IMR-90 (cell line): ENCODE measurements around the gene PBLD. TPM values are rescaled to one million over a fixed set of nuclear protein-coding genes. Genes with fewer than 3 reads are reported as not detected.
A peak's percentile ranks its signal among the peaks of the same experiment; 100 is the strongest.

Source experiments
- ATAC-seq: fragments of 200-7000 bp; cut with Tn5 transposase; 2 replicates; pipeline ENCODE4 v1.9.1; 2020; ENCODE audit warnings: low read depth, mild to moderate bottlenecking, moderate library complexity
- BruUV-seq: library from RNA; stranded (reverse); fragments of 400-500 nt; replicated peaks from 2 replicates; lab custom pipeline; 2021; lab: Mats Ljungman, UMichigan
- CTCF ChIA-PET: fragments of 300-600 bp; formaldehyde crosslinking; extraction: SDS; loops from one replicate; lab custom pipeline; 2021; ENCODE audit warnings: antibody characterized with exemption; lab: Yijun Ruan, JAX
- POLR2A ChIA-PET: fragments of 300-600 bp; sonication (Branson Sonifier 250); formaldehyde crosslinking; loops from one replicate; lab custom pipeline; 2022; ENCODE audit warnings: antibody characterized with exemption; ENCODE audit not compliant: unreplicated experiment; lab: Charles Lee
- DNase-seq: peaks from one replicate; pipeline ENCODE4 v3.0.0; 2013
- H2AFZ ChIP-seq: replicated peaks from 2 replicates; pipeline ENCODE3; 2013; ENCODE audit warnings: low read length, mild to moderate bottlenecking; ENCODE audit not compliant: poor library complexity
- H2AK5ac ChIP-seq: 2 replicates; pipeline ENCODE4 v1.6.1; 2013; ENCODE audit warnings: low read depth, low read length, inconsistent platforms
- H2AK9ac ChIP-seq: replicated peaks from 2 replicates; pipeline ENCODE3; 2013; ENCODE audit warnings: mild to moderate bottlenecking, low read depth, low read length, moderate library complexity; ENCODE audit not compliant: poor library complexity
- H2BK120ac ChIP-seq: 2 replicates; pipeline ENCODE4 v1.6.1; 2013; ENCODE audit warnings: low read depth, low read length, inconsistent platforms
- H2BK15ac ChIP-seq: 3 replicates; pipeline ENCODE4 v1.6.1; 2013; ENCODE audit warnings: low read depth, low read length, inconsistent platforms
- H2BK20ac ChIP-seq: 2 replicates; pipeline ENCODE4 v1.6.1; 2013; ENCODE audit warnings: low read depth, mild to moderate bottlenecking, inconsistent platforms, low read length, moderate library complexity
- H2BK5ac ChIP-seq: 2 replicates; pipeline ENCODE4 v1.6.1; 2013; ENCODE audit warnings: mild to moderate bottlenecking, low read depth, low read length, inconsistent platforms; ENCODE audit not compliant: poor library complexity, severe bottlenecking
- H3K14ac ChIP-seq: replicated peaks from 2 replicates; pipeline ENCODE4 v1.6.1; 2013; ENCODE audit warnings: low read depth, low read length, inconsistent platforms
- H3K18ac ChIP-seq: 2 replicates; pipeline ENCODE4 v1.6.1; 2013; ENCODE audit warnings: low read depth, low read length, control low read depth
- H3K23ac ChIP-seq: 2 replicates; pipeline ENCODE4 v1.6.1; 2013; ENCODE audit warnings: low read depth, low read length, inconsistent platforms
- H3K27ac ChIP-seq: 2 replicates; pipeline ENCODE4 v1.5.1; 2013; ENCODE audit warnings: mild to moderate bottlenecking, control low read depth, low read length; ENCODE audit not compliant: insufficient read depth
- H3K27me3 ChIP-seq: 2 replicates; pipeline ENCODE4 v1.6.1; 2013; ENCODE audit warnings: low read length; ENCODE audit not compliant: control insufficient read depth, insufficient read depth
- H3K36me3 ChIP-seq: 2 replicates; pipeline ENCODE4 v1.6.1; 2013; ENCODE audit warnings: low read length, mixed read lengths; ENCODE audit not compliant: control insufficient read depth, insufficient read depth
- H3K4ac ChIP-seq: 2 replicates; pipeline ENCODE4 v1.6.1; 2013; ENCODE audit warnings: low read depth, low read length, inconsistent platforms
- H3K4me1 ChIP-seq: 2 replicates; pipeline ENCODE4 v1.6.1; 2013; ENCODE audit warnings: low read length, mixed read lengths; ENCODE audit not compliant: control insufficient read depth, insufficient read depth
- H3K4me2 ChIP-seq: 2 replicates; pipeline ENCODE4 v1.6.1; 2013; ENCODE audit warnings: low read depth, mild to moderate bottlenecking, control low read depth, low read length, moderate library complexity
- H3K4me3 ChIP-seq: 2 replicates; pipeline ENCODE4 v1.5.1; 2013; ENCODE audit warnings: low read depth, mild to moderate bottlenecking, control low read depth, low read length, moderate library complexity; ENCODE audit not compliant: insufficient read depth
- H3K56ac ChIP-seq: 2 replicates; pipeline ENCODE4 v1.6.1; 2013; ENCODE audit warnings: low read length, inconsistent platforms; ENCODE audit not compliant: insufficient read depth; ENCODE audit errors: extremely low read depth
- H3K79me1 ChIP-seq, 2 experiments: 2 replicates each; pipeline ENCODE4 v1.6.1; 2013; ENCODE audit warnings: low read length in 2 of 2, inconsistent platforms in 1 of 2, low read depth in 1 of 2
- H3K9ac ChIP-seq: 2 replicates; pipeline ENCODE4 v1.6.1; 2013; ENCODE audit warnings: low read depth, low read length, control low read depth
- H3K9me1 ChIP-seq: 2 replicates; pipeline ENCODE4 v1.6.1; 2013; ENCODE audit warnings: low read length, inconsistent platforms; ENCODE audit not compliant: insufficient read depth
- H3K9me3 ChIP-seq: 2 replicates; pipeline ENCODE4 v1.6.1; 2013; ENCODE audit warnings: low read length; ENCODE audit not compliant: control insufficient read depth, insufficient read depth
- H4K20me1 ChIP-seq: 2 replicates; pipeline ENCODE4 v1.6.1; 2013; ENCODE audit warnings: low read length, inconsistent platforms; ENCODE audit not compliant: insufficient read depth
- H4K5ac ChIP-seq: 2 replicates; pipeline ENCODE4 v1.6.1; 2013; ENCODE audit warnings: mild to moderate bottlenecking, low read depth, low read length, control low read depth
- H4K8ac ChIP-seq, 2 experiments: 2 replicates each; pipeline ENCODE4 v1.6.1; 2013; ENCODE audit warnings: low read depth in 2 of 2, low read length in 2 of 2, control low read depth in 1 of 2, inconsistent platforms in 1 of 2
- H4K91ac ChIP-seq: 2 replicates; pipeline ENCODE4 v1.6.1; 2013; ENCODE audit warnings: low read depth, low read length, inconsistent platforms; ENCODE audit not compliant: insufficient read depth
- BHLHE40 ChIP-seq: fragments of 150-350 bp; IDR thresholded peaks from 2 replicates; pipeline ENCODE4 v1.6.1; 2016; ENCODE audit warnings: mild to moderate bottlenecking, low read depth, low read length
- CEBPB ChIP-seq: IDR thresholded peaks from 2 replicates; pipeline ENCODE4 v1.6.1; 2012; ENCODE audit warnings: low read depth, low read length, improper control_type of control experiment
- CHD1 ChIP-seq: IDR thresholded peaks from 2 replicates; pipeline ENCODE4 v1.6.1; 2012; ENCODE audit warnings: low read depth, low read length, improper control_type of control experiment
- FOS ChIP-seq: fragments of 150-350 bp; IDR thresholded peaks from 2 replicates; pipeline ENCODE4 v1.6.1; 2016; ENCODE audit warnings: low read depth, low read length
- MAZ ChIP-seq: IDR thresholded peaks from 2 replicates; pipeline ENCODE4 v1.6.1; 2012; ENCODE audit warnings: low read depth, mild to moderate bottlenecking, low read length, improper control_type of control experiment, moderate library complexity, borderline replicate concordance
- RFX5 ChIP-seq: IDR thresholded peaks from 2 replicates; pipeline ENCODE4 v1.8.0; 2012; ENCODE audit warnings: low read depth, mild to moderate bottlenecking, low read length, moderate library complexity
- WGBS, 2 experiments: methylation state at CpG; one replicate each; pipeline versions ENCODE4 v1.1.5 to v1.1.7; 2013; ENCODE audit warnings: missing lambda C conversion rate in 2 of 2; ENCODE audit not compliant: insufficient read length in 1 of 2; ENCODE audit errors: extremely low coverage in 2 of 2; 5-methylcytosine and 5-hydroxymethylcytosine counted together
- dilution Hi-C: fragments of 300-500 bp; cut with HindIII; formaldehyde crosslinking; loops from one replicate; pipeline ENCODE4 v1.14.3; 2018; ENCODE audit warnings: low sequenced_read_pairs; ENCODE audit not compliant: unreplicated experiment
- in situ Hi-C: fragments of 300-500 bp; cut with MboI; formaldehyde crosslinking; loops from 3 replicates; pipeline ENCODE4 v1.14.3; 2019; ENCODE audit warnings: low sequenced_read_pairs, inconsistent platforms, mixed read lengths
- intact Hi-C: fragments of 100-400 bp; cut with micrococcal nuclease; formaldehyde crosslinking; loops from 2 replicates; pipeline ENCODE4 v1.10.0; 2022
- polyA plus RNA-seq, 3 experiments: library from polyadenylated mRNA; depleted of rRNA; stranded (reverse); fragments of >200 nt; gene quantifications; 2 replicates each; pipeline ENCODE4 v1.2.3, GENCODE V29; 2012; ENCODE audit warnings: low replicate concordance in 1 of 3
- total RNA-seq: library from RNA; depleted of rRNA; stranded (reverse); fragments of >200 nt; gene quantifications from 2 replicates; pipeline ENCODE4 v1.2.3, GENCODE V29; 2012
- TF ChIP-seq, protein P1 (sequence below): fragments of 150-350 bp; IDR thresholded peaks from 2 replicates; pipeline ENCODE4 v1.6.1; 2017; ENCODE audit warnings: mild to moderate bottlenecking, antibody characterized with exemption, low read length, low read depth
- TF ChIP-seq, protein P2 (sequence below): conservative IDR thresholded peaks from 2 replicates; pipeline ENCODE4 v1.5.1; 2012; ENCODE audit warnings: mild to moderate bottlenecking, low read depth, low read length, improper control_type of control experiment

The PBLD gene
- total and polyA plus RNA-seq, 2 of the 4 experiments (the other 2 are of a cell fraction), result 3.3 to 5.7 TPM

DNA sequence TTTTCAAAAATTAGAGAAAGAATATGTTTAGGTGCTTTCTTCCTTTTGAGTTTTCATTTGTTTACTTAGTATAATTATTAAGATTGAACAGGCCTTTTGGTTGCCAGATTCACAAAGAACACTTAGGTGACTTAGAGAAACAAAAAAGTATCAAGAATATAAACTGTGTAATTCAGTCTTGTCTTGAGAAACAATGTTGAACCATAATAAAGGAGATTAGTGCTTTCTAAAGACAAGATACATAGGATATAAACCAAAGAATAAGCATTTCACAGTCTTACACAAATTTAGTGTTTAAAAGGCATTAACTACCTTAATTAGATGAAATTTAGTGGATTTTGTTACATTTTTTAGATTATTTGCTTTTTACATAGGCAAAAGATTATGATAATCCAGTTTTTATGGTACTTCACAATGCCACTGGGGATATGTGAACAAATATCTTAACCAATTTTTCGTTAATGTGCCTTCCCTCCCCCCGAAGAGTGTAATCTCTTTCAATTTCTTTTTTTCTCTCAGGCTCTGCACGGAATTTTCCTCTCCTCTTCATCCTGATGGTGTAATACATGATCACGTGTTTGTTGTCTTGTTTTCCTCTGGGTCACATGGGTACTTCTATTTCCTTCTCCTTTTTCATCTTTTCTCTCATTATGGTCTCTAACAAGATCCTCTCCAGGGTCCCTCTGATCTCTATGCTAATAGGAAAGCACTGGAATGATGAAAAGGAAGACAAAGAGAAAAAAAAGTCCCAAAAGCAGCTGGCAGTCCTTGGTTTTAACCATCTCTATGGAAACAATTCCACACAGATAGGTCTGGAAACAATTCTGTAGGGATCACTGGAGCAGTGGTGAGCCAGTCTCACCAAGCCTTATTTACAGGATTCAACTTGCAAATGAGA lies 4.6 kb downstream of the PBLD start:
- Histone ChIP-seq H2AK9ac (no peak overlapping the region), H2BK120ac (peak overlapping the region; percentile 50), H3K4me3 (no peak overlapping the region), H4K91ac (peak overlapping the region; percentile 5; the same call in 1 of the 2 replicates), H4K8ac (peak overlapping the region; percentile 28 to 83; a peak in 3 of 4 replicates), H3K56ac (peak overlapping the region; percentile 66; the same call in 1 of the 2 replicates), H3K23ac (peak overlapping the region; percentile 54; the same call in 1 of the 2 replicates), H3K4me2 (peak overlapping the region; percentile 76), H3K27me3 (no peaks in the 10 kb centered on the region), H3K36me3 (no peaks in the 10 kb centered on the region), H4K20me1 (peaks cover 6% of the 10 kb centered on the region; the same call in 1 of the 2 replicates), H4K5ac (peak overlapping the region; percentile 65), H2AFZ (peak overlapping the region; percentile 26), H2BK20ac (peak overlapping the region; percentile 54), H3K4me1 (peaks cover 10% of the 10 kb centered on the region), H3K79me1 (peaks cover 4 to 25% of the 10 kb centered on the region in 2 experiments; a peak in 3 of 4 replicates), H2AK5ac (no peak overlapping the region), H3K14ac (peak overlapping the region; percentile 47), H2BK5ac (peak overlapping the region; percentile 87), H2BK15ac (peak overlapping the region; percentile 18; the same call in 1 of the 3 replicates), H3K9me1 (peaks cover 4% of the 10 kb centered on the region; the same call in 1 of the 2 replicates), H3K18ac (peak overlapping the region; percentile 68; the same call in 1 of the 2 replicates), H3K4ac (peak overlapping the region; percentile 55; the same call in 1 of the 2 replicates), H3K27ac (peak overlapping the region; percentile 65; the same call in 1 of the 2 replicates), H3K9me3 (no peaks in the 10 kb centered on the region), H3K9ac (no peak overlapping the region; the same call in 1 of the 2 replicates)
- ChIA-PET POLR2A (no interaction called here), CTCF (interaction anchor here (1.0 kb wide), 1 partner anchor 26 kb away, joined by 3 read pairs; no protein-coding TSS in a partner anchor)
- intact Hi-C loops, result no loop called here
- in situ Hi-C loops, result no loop called here
- no CpG with 5 or more reads among the region's 4 CpGs for WGBS, 2 experiments
- dilution Hi-C loops, result no loop called here
- no TSS peak for BruUV-seq
- no peak for ATAC-seq
- TF ChIP-seq MAZ (no peak), RFX5 (no peak), CHD1 (no peak), BHLHE40 (peak; percentile 18; the same call in 1 of the 2 replicates), FOS (peak; percentile 5; the same call in 1 of the 2 replicates), CEBPB (peak; percentile 72)
- TF ChIP-seq, protein P1, sequence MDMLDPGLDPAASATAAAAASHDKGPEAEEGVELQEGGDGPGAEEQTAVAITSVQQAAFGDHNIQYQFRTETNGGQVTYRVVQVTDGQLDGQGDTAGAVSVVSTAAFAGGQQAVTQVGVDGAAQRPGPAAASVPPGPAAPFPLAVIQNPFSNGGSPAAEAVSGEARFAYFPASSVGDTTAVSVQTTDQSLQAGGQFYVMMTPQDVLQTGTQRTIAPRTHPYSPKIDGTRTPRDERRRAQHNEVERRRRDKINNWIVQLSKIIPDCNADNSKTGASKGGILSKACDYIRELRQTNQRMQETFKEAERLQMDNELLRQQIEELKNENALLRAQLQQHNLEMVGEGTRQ, result peak; percentile 94
- TF ChIP-seq, protein P2, sequence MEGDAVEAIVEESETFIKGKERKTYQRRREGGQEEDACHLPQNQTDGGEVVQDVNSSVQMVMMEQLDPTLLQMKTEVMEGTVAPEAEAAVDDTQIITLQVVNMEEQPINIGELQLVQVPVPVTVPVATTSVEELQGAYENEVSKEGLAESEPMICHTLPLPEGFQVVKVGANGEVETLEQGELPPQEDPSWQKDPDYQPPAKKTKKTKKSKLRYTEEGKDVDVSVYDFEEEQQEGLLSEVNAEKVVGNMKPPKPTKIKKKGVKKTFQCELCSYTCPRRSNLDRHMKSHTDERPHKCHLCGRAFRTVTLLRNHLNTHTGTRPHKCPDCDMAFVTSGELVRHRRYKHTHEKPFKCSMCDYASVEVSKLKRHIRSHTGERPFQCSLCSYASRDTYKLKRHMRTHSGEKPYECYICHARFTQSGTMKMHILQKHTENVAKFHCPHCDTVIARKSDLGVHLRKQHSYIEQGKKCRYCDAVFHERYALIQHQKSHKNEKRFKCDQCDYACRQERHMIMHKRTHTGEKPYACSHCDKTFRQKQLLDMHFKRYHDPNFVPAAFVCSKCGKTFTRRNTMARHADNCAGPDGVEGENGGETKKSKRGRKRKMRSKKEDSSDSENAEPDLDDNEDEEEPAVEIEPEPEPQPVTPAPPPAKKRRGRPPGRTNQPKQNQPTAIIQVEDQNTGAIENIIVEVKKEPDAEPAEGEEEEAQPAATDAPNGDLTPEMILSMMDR, result no peak
- DNase-seq, result peak; percentile 60
